ENCODE results near the gene GRID1. TPM values are rescaled to one million over a fixed set of nuclear protein-coding genes. Genes with fewer than 3 reads are reported as not detected.

GRID1 gene
- total and polyA plus RNA-seq, 10 of the 15 experiments (the other 5 are each of a cell fraction or from before 2014, with no cell fraction given), result 0.04 to 0.62 (median 0.08) TPM; not detected in 5

- TF ChIP-seq ZNF687 (IDR thresholded peaks at IDR 0.05) (peak; percentile 53), LARP7 (IDR thresholded peaks at IDR 0.05) (peak; percentile 68), PRDM15 (CRISPR knock-in tag; IDR thresholded peaks at IDR 0.05) (no peak), NFIC (IDR thresholded peaks at IDR 0.05; ENCODE audit: low read depth, low read length) (no peak), CBX5 (IDR thresholded peaks at IDR 0.05; ENCODE audit: low read depth) (no peak), HSF1 (IDR thresholded peaks at IDR 0.05; ENCODE audit: low read depth, low read length) (no peak), GATAD2B (conservative IDR thresholded peaks at IDR 0.05; ENCODE audit: low read depth) (peak; percentile 64), HDAC6 (IDR thresholded peaks at IDR 0.05; ENCODE audit: unreplicated experiment) (peak; percentile 30), SIX5 (IDR thresholded peaks at IDR 0.05; ENCODE audit: low read depth, low read length, severe bottlenecking) (no peak), EGR1 (IDR thresholded peaks at IDR 0.05; ENCODE audit: borderline replicate concordance in 1 of 2, low read depth in 2 of 2, low read length in 2 of 2) (peak in 1 of 2 experiments; percentile 61; a peak in 1 of 3 replicates), NR2F1 (conservative IDR thresholded peaks at IDR 0.05) (peak; percentile 65; the same call in 1 of the 2 replicates), BACH1 (IDR thresholded peaks at IDR 0.05; ENCODE audit: borderline replicate concordance) (peak; percentile 83), MEF2A (IDR thresholded peaks at IDR 0.05; ENCODE audit: insufficient read depth, low read depth, low read length) (no peak), SREBF2 (IDR thresholded peaks at IDR 0.05; ENCODE audit: low read length) (no peak), PKNOX1 (IDR thresholded peaks at IDR 0.05) (no peak), SPI1 (IDR thresholded peaks at IDR 0.05; ENCODE audit: borderline replicate concordance, insufficient read depth, low read depth, low read length) (0 out of 2 replicates have a peak, but pooled peaks have one; percentile 1), USF1 (IDR thresholded peaks at IDR 0.05; ENCODE audit: borderline replicate concordance, extremely low read length, insufficient read depth, low read depth, low read length) (no peak)
These were observed 34.4 kb upstream of the GRID1 start (continued) for GRCh38 chr10:86400705-86401587.
